Mesothelial cell of epicardium (in vitro differentiated cells): ENCODE measurements around the gene TMEM150C. TPM values are rescaled to one million over a fixed set of nuclear protein-coding genes. Genes with fewer than 3 reads are reported as not detected.

ENCODE experiments used
- DNase-seq, 2 experiments: peaks; one replicate each; pipeline ENCODE4 v3.0.0; 2021; ENCODE audit warnings: low spot score in 2 of 2; ENCODE audit not compliant: unreplicated experiment in 2 of 2
- H3K27ac Mint-ChIP-seq: 2 replicates; pipeline ENCODE4 v1.8.0; 2021; ENCODE audit warnings: mixed read lengths
- H3K27me3 Mint-ChIP-seq: 2 replicates; pipeline ENCODE4 v1.8.0; 2021; ENCODE audit warnings: low read depth, mixed read lengths
- H3K36me3 Mint-ChIP-seq: 2 replicates; pipeline ENCODE4 v1.8.0; 2021; ENCODE audit warnings: mixed read lengths
- H3K4me1 Mint-ChIP-seq: 2 replicates; pipeline ENCODE4 v1.8.0; 2021; ENCODE audit warnings: mixed read lengths
- H3K4me3 Mint-ChIP-seq: 2 replicates; pipeline ENCODE4 v1.8.0; 2021; ENCODE audit warnings: mild to moderate bottlenecking, moderate library complexity, mixed read lengths
- H3K9me3 Mint-ChIP-seq: 2 replicates; pipeline ENCODE4 v1.8.0; 2021; ENCODE audit warnings: mixed read lengths
- total RNA-seq: library from RNA; stranded (reverse); gene quantifications from 3 replicates; pipeline ENCODE4 v1.2.1, GENCODE V29; 2021
- TF ChIP-seq, protein P1 (sequence below): fragments of 200-600 bp; sonication (generic); IDR thresholded peaks from one replicate; pipeline ENCODE4 v1.5.0; 2021; ENCODE audit warnings: antibody characterized with exemption; ENCODE audit not compliant: unreplicated experiment

TMEM150C gene
- total RNA-seq, 1 donor from 2014 or later: 4.3 TPM

DNA sequence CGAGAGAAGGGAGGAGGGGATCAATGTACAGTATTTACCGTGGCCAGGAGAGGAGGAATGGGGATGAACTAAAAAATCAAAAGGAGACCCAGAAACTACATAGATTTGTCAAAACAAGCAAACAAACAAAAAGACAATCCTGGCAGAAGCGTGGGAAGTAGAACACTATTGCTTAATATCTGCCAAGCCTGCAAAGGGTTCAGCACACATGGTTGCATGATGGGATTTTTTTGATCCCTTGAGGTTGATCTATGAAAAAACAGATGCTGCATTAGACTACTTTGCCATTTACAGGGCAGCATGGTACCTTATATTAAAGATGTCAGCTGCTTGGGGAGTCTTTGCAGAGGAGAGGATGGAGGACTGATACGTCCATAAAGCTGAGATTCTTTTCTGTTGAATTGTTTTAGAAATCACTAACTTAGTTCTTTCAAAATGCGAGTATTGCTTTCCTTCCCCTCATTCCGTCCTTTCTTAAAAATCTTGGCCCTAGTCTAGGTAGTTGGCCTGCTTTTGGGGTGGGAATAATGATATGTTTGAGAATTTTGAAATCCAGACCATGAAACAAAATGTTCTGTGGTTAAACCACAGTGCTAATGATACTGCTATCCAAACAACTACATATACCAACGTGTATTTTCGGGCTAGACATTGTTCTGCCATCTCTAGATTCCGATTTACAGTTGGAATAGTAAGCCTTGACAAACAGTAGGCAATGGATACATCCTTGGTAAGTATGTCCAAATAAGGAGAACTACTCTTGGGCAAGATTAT lies 39.6 kb upstream of the TMEM150C start:
- no peaks in the 10 kb centered on the region for H3K36me3 Mint-ChIP-seq
- no peaks in the 10 kb centered on the region for H3K27me3 Mint-ChIP-seq
- TF ChIP-seq, protein P1, sequence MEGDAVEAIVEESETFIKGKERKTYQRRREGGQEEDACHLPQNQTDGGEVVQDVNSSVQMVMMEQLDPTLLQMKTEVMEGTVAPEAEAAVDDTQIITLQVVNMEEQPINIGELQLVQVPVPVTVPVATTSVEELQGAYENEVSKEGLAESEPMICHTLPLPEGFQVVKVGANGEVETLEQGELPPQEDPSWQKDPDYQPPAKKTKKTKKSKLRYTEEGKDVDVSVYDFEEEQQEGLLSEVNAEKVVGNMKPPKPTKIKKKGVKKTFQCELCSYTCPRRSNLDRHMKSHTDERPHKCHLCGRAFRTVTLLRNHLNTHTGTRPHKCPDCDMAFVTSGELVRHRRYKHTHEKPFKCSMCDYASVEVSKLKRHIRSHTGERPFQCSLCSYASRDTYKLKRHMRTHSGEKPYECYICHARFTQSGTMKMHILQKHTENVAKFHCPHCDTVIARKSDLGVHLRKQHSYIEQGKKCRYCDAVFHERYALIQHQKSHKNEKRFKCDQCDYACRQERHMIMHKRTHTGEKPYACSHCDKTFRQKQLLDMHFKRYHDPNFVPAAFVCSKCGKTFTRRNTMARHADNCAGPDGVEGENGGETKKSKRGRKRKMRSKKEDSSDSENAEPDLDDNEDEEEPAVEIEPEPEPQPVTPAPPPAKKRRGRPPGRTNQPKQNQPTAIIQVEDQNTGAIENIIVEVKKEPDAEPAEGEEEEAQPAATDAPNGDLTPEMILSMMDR: no peak
- no peaks in the 10 kb centered on the region for H3K4me1 Mint-ChIP-seq
- H3K27ac Mint-ChIP-seq: no peak overlapping the region
- H3K9me3 Mint-ChIP-seq: no peaks in the 10 kb centered on the region
- no peak overlapping the region for H3K4me3 Mint-ChIP-seq
- DNase-seq: no peak

DNA sequence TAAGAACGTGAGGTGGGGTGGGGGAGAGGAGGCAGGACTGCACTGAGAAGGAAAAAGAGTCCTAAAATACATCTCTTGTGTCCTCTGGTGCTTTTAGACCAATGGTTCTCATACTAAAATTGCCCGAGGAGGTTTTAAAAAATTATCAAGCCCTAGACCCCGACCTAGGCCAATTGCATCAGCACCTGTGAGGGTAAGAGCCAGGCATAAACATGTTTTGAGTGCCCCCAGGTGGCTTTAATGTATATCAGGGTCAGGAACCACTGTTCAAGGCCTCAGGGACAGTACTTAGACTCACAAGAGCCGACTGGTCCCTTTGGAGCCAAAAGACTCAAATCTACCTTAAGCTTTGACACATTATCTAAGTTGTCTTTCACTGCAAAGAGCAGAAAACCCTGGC lies 37.5 kb upstream of the TMEM150C start:
- DNase-seq: no peak
- no peaks in the 10 kb centered on the region for H3K36me3 Mint-ChIP-seq
- H3K9me3 Mint-ChIP-seq: no peaks in the 10 kb centered on the region
- H3K4me1 Mint-ChIP-seq: no peaks in the 10 kb centered on the region
- H3K27ac Mint-ChIP-seq: no peak overlapping the region
- no peak overlapping the region for H3K4me3 Mint-ChIP-seq
- TF ChIP-seq, protein P1: no peak
- H3K27me3 Mint-ChIP-seq: no peaks in the 10 kb centered on the region

DNA sequence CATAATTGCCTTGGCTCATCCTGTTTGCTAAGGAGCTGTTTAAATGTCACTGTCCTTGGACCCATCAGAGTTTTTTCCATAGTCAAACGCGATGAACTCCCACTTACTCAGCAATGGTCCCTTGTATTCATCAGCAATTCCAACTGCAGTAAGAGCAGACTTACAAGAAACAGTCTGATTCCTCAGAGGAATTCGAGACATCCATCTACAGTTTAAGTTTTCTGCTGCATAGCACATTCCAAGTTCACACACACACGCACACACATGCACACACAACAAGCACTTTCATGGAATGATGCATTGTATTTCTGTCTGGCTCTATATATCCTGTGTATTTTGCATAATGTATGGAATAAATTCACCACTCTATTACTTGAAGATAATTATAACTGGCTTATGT lies 32.7 kb upstream of the TMEM150C start:
- H3K27ac Mint-ChIP-seq: no peak overlapping the region
- no peak for DNase-seq

DNA sequence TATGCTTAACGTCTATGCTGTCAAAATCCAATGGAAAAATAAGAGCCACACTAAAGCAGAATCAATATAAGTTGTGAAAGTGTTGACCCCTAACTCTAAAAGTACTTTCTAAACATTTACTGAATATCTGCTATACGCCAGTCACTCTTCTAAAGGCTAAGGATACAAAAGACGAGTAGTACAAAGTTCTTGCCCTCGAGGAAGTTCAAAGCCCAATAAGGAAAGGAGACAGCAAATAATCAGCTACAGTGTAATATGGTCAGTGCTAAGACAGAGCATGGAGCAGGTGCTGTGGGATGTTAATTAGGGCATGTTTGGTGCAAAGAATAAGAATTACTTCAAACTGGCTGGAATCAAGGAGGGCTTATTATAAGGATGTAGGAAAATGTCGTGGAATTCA lies 31.6 kb upstream of the TMEM150C start:
- no peak overlapping the region for H3K27ac Mint-ChIP-seq

More for the DNA sequence above, 32.7 kb upstream of the TMEM150C start:
- Mint-ChIP-seq H3K36me3 (no peaks in the 10 kb centered on the region), H3K27me3 (peaks cover 1% of the 10 kb centered on the region), H3K4me3 (no peak overlapping the region), H3K4me1 (peaks cover 2% of the 10 kb centered on the region), H3K9me3 (no peaks in the 10 kb centered on the region)
- TF ChIP-seq, protein P1: no peak

DNA sequence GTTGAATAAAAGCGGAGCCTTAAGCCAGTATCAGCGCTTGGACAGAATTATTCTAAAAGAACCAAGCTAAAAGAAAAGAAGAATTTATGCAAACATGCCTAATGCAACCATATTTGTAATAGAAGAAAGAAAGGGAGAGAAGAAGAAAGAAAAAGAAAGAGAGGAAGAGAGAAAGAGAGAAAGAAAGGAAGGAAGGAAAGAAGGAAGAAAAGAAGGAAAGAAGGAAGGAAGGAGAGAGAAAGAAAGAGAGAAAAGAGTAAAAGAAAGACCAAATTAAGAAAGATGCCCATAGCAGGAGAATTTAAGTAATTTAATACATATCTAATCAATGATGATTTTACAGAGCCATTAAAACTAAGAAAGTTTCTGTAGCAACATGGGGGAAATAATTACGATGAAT lies 30.9 kb upstream of the TMEM150C start:
- Mint-ChIP-seq H3K27ac (no peak overlapping the region), H3K9me3 (no peaks in the 10 kb centered on the region), H3K27me3 (peaks cover 1% of the 10 kb centered on the region), H3K4me1 (peaks cover 2% of the 10 kb centered on the region), H3K4me3 (no peak overlapping the region), H3K36me3 (no peaks in the 10 kb centered on the region)
- no peak for DNase-seq
- TF ChIP-seq, protein P1: no peak

More for the DNA sequence above, 31.6 kb upstream of the TMEM150C start:
- Mint-ChIP-seq H3K9me3 (no peaks in the 10 kb centered on the region), H3K36me3 (no peaks in the 10 kb centered on the region), H3K4me1 (peaks cover 2% of the 10 kb centered on the region), H3K27me3 (peaks cover 1% of the 10 kb centered on the region), H3K4me3 (no peak overlapping the region)
- TF ChIP-seq, protein P1: no peak
- DNase-seq: no peak
